ENCODE results near the gene BCL11A.

Gene BCL11A

GRCh38 chr2:60558536-60558935 is 5.1 kb upstream of the BCL11A start:
- DNase-seq (no peak), ATAC-seq (no peak)

- no peak for ATAC-seq
- no peak for DNase-seq
Observed at GRCh38 chr2:60557486-60557864, 4.0 kb upstream of the BCL11A start.

- DNase-seq (no peak), ATAC-seq (no peak)
Observed at GRCh38 chr2:60556576-60557485, 3.4 kb upstream of the BCL11A start.

GRCh38 chr2:60556175-60556574 is 2.7 kb upstream of the BCL11A start:
- ATAC-seq (no peak), DNase-seq (no peak)

- ATAC-seq (no peak), DNase-seq (no peak)
Observed at GRCh38 chr2:60555783-60556139, 2.3 kb upstream of the BCL11A start.

GRCh38 chr2:60555066-60555782 is 1.8 kb upstream of the BCL11A start:
- DNase-seq: peak; percentile 67
- ATAC-seq: peak; percentile 47

GRCh38 chr2:60554646-60555065 is 1.2 kb upstream of the BCL11A start:
- no peak for ATAC-seq
- DNase-seq: peak; percentile 16

- ATAC-seq: no peak
Observed at GRCh38 chr2:60554074-60554645, 706 bp upstream of the BCL11A start.

GRCh38 chr2:60552851-60553494 is 481 bp downstream of the BCL11A start:
- DNase-seq (no peak), ATAC-seq (no peak)

More at GRCh38 chr2:60554074-60554645, 706 bp upstream of the BCL11A start:
- peak; percentile 47 for DNase-seq

GRCh38 chr2:60552078-60552850 is 1.2 kb downstream of the BCL11A start:
- ATAC-seq (no peak), DNase-seq (peak; percentile 27)

- DNase-seq (peak; percentile 35), ATAC-seq (no peak)
Observed at GRCh38 chr2:60551240-60552077, 2.0 kb downstream of the BCL11A start.

GRCh38 chr2:60550984-60551239 is 2.5 kb downstream of the BCL11A start:
- ATAC-seq (no peak), DNase-seq (no peak)

GRCh38 chr2:60550178-60550983 is 3.1 kb downstream of the BCL11A start:
- ATAC-seq: peak; percentile 60
- peak; percentile 62 for DNase-seq

GRCh38 chr2:60549928-60550177 is 3.6 kb downstream of the BCL11A start:
- no peak for ATAC-seq
- DNase-seq: peak; percentile 13

GRCh38 chr2:60549238-60549927 is 4.1 kb downstream of the BCL11A start:
- ATAC-seq (no peak), DNase-seq (peak; percentile 26)

- DNase-seq (no peak), ATAC-seq (no peak)
Observed at GRCh38 chr2:60548845-60549237, 4.6 kb downstream of the BCL11A start.

GRCh38 chr2:60548311-60548710 is 5.1 kb downstream of the BCL11A start:
- DNase-seq (no peak), ATAC-seq (no peak)

- DNase-seq (no peak), ATAC-seq (no peak)
Observed at GRCh38 chr2:60547841-60548240, 5.6 kb downstream of the BCL11A start.

GRCh38 chr2:60546756-60547420 is 6.6 kb downstream of the BCL11A start:
- DNase-seq: no peak
- ATAC-seq: no peak

Data from stimulated activated naive CD8-positive, alpha-beta T cell treated with anti-CD3 and anti-CD28 coated beads, Interleukin-15, Interleukin-2, amounts not matched to agents 100 U/mL and 50 U/mL, for 24 hours (primary cell).